IMR-90 (cell line): Measurements from ENCODE around the gene EDEM3. TPM values are rescaled to one million over a fixed set of nuclear protein-coding genes. Genes with fewer than 3 reads are reported as not detected.

Experiments
- ATAC-seq: fragments of 200-7000 bp; cut with Tn5 transposase; 2 replicates; pipeline ENCODE4 v1.9.1; 2020; ENCODE audit warnings: low read depth, mild to moderate bottlenecking, moderate library complexity
- BruUV-seq: library from RNA; stranded (reverse); fragments of 400-500 nt; replicated peaks from 2 replicates; lab custom pipeline; 2021; lab: Mats Ljungman, UMichigan
- CTCF ChIA-PET: fragments of 300-600 bp; formaldehyde crosslinking; extraction: SDS; loops from one replicate; lab custom pipeline; 2021; ENCODE audit warnings: antibody characterized with exemption; lab: Yijun Ruan, JAX
- POLR2A ChIA-PET: fragments of 300-600 bp; sonication (Branson Sonifier 250); formaldehyde crosslinking; loops from one replicate; lab custom pipeline; 2022; ENCODE audit warnings: antibody characterized with exemption; ENCODE audit not compliant: unreplicated experiment; lab: Charles Lee
- DNase-seq: peaks from one replicate; pipeline ENCODE4 v3.0.0; 2013
- H2AFZ ChIP-seq: replicated peaks from 2 replicates; pipeline ENCODE3; 2013; ENCODE audit warnings: low read length, mild to moderate bottlenecking; ENCODE audit not compliant: poor library complexity
- H2AK5ac ChIP-seq: 2 replicates; pipeline ENCODE4 v1.6.1; 2013; ENCODE audit warnings: low read depth, low read length, inconsistent platforms
- H2AK9ac ChIP-seq: replicated peaks from 2 replicates; pipeline ENCODE3; 2013; ENCODE audit warnings: mild to moderate bottlenecking, low read depth, low read length, moderate library complexity; ENCODE audit not compliant: poor library complexity
- H2BK120ac ChIP-seq: 2 replicates; pipeline ENCODE4 v1.6.1; 2013; ENCODE audit warnings: low read depth, low read length, inconsistent platforms
- H2BK15ac ChIP-seq: 3 replicates; pipeline ENCODE4 v1.6.1; 2013; ENCODE audit warnings: low read depth, low read length, inconsistent platforms
- H2BK20ac ChIP-seq: 2 replicates; pipeline ENCODE4 v1.6.1; 2013; ENCODE audit warnings: low read depth, mild to moderate bottlenecking, inconsistent platforms, low read length, moderate library complexity
- H2BK5ac ChIP-seq: 2 replicates; pipeline ENCODE4 v1.6.1; 2013; ENCODE audit warnings: mild to moderate bottlenecking, low read depth, low read length, inconsistent platforms; ENCODE audit not compliant: poor library complexity, severe bottlenecking
- H3K14ac ChIP-seq: replicated peaks from 2 replicates; pipeline ENCODE4 v1.6.1; 2013; ENCODE audit warnings: low read depth, low read length, inconsistent platforms
- H3K18ac ChIP-seq: 2 replicates; pipeline ENCODE4 v1.6.1; 2013; ENCODE audit warnings: low read depth, low read length, control low read depth
- H3K23ac ChIP-seq: 2 replicates; pipeline ENCODE4 v1.6.1; 2013; ENCODE audit warnings: low read depth, low read length, inconsistent platforms
- H3K27ac ChIP-seq: 2 replicates; pipeline ENCODE4 v1.5.1; 2013; ENCODE audit warnings: mild to moderate bottlenecking, control low read depth, low read length; ENCODE audit not compliant: insufficient read depth
- H3K27me3 ChIP-seq: 2 replicates; pipeline ENCODE4 v1.6.1; 2013; ENCODE audit warnings: low read length; ENCODE audit not compliant: control insufficient read depth, insufficient read depth
- H3K36me3 ChIP-seq: 2 replicates; pipeline ENCODE4 v1.6.1; 2013; ENCODE audit warnings: low read length, mixed read lengths; ENCODE audit not compliant: control insufficient read depth, insufficient read depth
- H3K4ac ChIP-seq: 2 replicates; pipeline ENCODE4 v1.6.1; 2013; ENCODE audit warnings: low read depth, low read length, inconsistent platforms
- H3K4me1 ChIP-seq: 2 replicates; pipeline ENCODE4 v1.6.1; 2013; ENCODE audit warnings: low read length, mixed read lengths; ENCODE audit not compliant: control insufficient read depth, insufficient read depth
- H3K4me2 ChIP-seq: 2 replicates; pipeline ENCODE4 v1.6.1; 2013; ENCODE audit warnings: low read depth, mild to moderate bottlenecking, control low read depth, low read length, moderate library complexity
- H3K4me3 ChIP-seq: 2 replicates; pipeline ENCODE4 v1.5.1; 2013; ENCODE audit warnings: low read depth, mild to moderate bottlenecking, control low read depth, low read length, moderate library complexity; ENCODE audit not compliant: insufficient read depth
- H3K56ac ChIP-seq: 2 replicates; pipeline ENCODE4 v1.6.1; 2013; ENCODE audit warnings: low read length, inconsistent platforms; ENCODE audit not compliant: insufficient read depth; ENCODE audit errors: extremely low read depth
- H3K79me1 ChIP-seq, 2 experiments: 2 replicates each; pipeline ENCODE4 v1.6.1; 2013; ENCODE audit warnings: low read length in 2 of 2, inconsistent platforms in 1 of 2, low read depth in 1 of 2
- H3K9ac ChIP-seq: 2 replicates; pipeline ENCODE4 v1.6.1; 2013; ENCODE audit warnings: low read depth, low read length, control low read depth
- H3K9me1 ChIP-seq: 2 replicates; pipeline ENCODE4 v1.6.1; 2013; ENCODE audit warnings: low read length, inconsistent platforms; ENCODE audit not compliant: insufficient read depth
- H3K9me3 ChIP-seq: 2 replicates; pipeline ENCODE4 v1.6.1; 2013; ENCODE audit warnings: low read length; ENCODE audit not compliant: control insufficient read depth, insufficient read depth
- H4K20me1 ChIP-seq: 2 replicates; pipeline ENCODE4 v1.6.1; 2013; ENCODE audit warnings: low read length, inconsistent platforms; ENCODE audit not compliant: insufficient read depth
- H4K5ac ChIP-seq: 2 replicates; pipeline ENCODE4 v1.6.1; 2013; ENCODE audit warnings: mild to moderate bottlenecking, low read depth, low read length, control low read depth
- H4K8ac ChIP-seq, 2 experiments: 2 replicates each; pipeline ENCODE4 v1.6.1; 2013; ENCODE audit warnings: low read depth in 2 of 2, low read length in 2 of 2, control low read depth in 1 of 2, inconsistent platforms in 1 of 2
- H4K91ac ChIP-seq: 2 replicates; pipeline ENCODE4 v1.6.1; 2013; ENCODE audit warnings: low read depth, low read length, inconsistent platforms; ENCODE audit not compliant: insufficient read depth
- CHD1 ChIP-seq: IDR thresholded peaks from 2 replicates; pipeline ENCODE4 v1.6.1; 2012; ENCODE audit warnings: low read depth, low read length, improper control_type of control experiment
- MAZ ChIP-seq: IDR thresholded peaks from 2 replicates; pipeline ENCODE4 v1.6.1; 2012; ENCODE audit warnings: low read depth, mild to moderate bottlenecking, low read length, improper control_type of control experiment, moderate library complexity, borderline replicate concordance
- RCOR1 ChIP-seq: IDR thresholded peaks from 2 replicates; pipeline ENCODE4 v1.6.1; 2012; ENCODE audit warnings: mild to moderate bottlenecking, low read length, improper control_type of control experiment; ENCODE audit not compliant: insufficient replicate concordance
- SMC3 ChIP-seq: fragments of 150-350 bp; IDR thresholded peaks from 2 replicates; pipeline ENCODE4 v1.6.1; 2016; ENCODE audit warnings: low read depth, mild to moderate bottlenecking, antibody characterized with exemption, low read length, moderate library complexity
- WGBS, 2 experiments: methylation state at CpG; one replicate each; pipeline versions ENCODE4 v1.1.5 to v1.1.7; 2013; ENCODE audit warnings: missing lambda C conversion rate in 2 of 2; ENCODE audit not compliant: insufficient read length in 1 of 2; ENCODE audit errors: extremely low coverage in 2 of 2; 5-methylcytosine and 5-hydroxymethylcytosine counted together
- dilution Hi-C: fragments of 300-500 bp; cut with HindIII; formaldehyde crosslinking; loops from one replicate; pipeline ENCODE4 v1.14.3; 2018; ENCODE audit warnings: low sequenced_read_pairs; ENCODE audit not compliant: unreplicated experiment
- in situ Hi-C: fragments of 300-500 bp; cut with MboI; formaldehyde crosslinking; loops from 3 replicates; pipeline ENCODE4 v1.14.3; 2019; ENCODE audit warnings: low sequenced_read_pairs, inconsistent platforms, mixed read lengths
- intact Hi-C: fragments of 100-400 bp; cut with micrococcal nuclease; formaldehyde crosslinking; loops from 2 replicates; pipeline ENCODE4 v1.10.0; 2022
- polyA plus RNA-seq, 3 experiments: library from polyadenylated mRNA; depleted of rRNA; stranded (reverse); fragments of >200 nt; gene quantifications; 2 replicates each; pipeline ENCODE4 v1.2.3, GENCODE V29; 2012; ENCODE audit warnings: low replicate concordance in 1 of 3
- total RNA-seq: library from RNA; depleted of rRNA; stranded (reverse); fragments of >200 nt; gene quantifications from 2 replicates; pipeline ENCODE4 v1.2.3, GENCODE V29; 2012
- TF ChIP-seq, protein P1 (sequence below): conservative IDR thresholded peaks from 2 replicates; pipeline ENCODE4 v1.5.1; 2012; ENCODE audit warnings: mild to moderate bottlenecking, low read depth, low read length, improper control_type of control experiment

The EDEM3 gene
- total and polyA plus RNA-seq, 2 of the 4 experiments (the other 2 are of a cell fraction), result 17.5 to 29.9 TPM

DNA sequence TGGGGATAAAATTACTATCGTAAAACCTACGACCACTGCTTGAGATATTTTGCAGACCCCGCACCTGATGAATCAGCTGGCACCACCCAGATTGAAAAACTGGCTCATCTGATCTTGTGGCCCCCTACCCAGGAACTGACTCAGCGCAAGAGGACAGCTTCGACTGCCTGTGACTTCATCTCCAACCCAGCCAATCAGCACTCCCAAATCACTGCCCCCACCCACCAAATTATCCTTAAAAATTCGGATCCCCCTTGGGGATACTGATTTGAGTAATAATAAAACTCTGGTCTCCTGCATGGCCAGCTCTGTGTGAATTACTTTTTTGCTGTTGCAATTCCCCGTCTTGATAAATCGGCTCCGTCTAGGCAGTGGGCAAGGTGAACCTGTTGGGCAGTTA, 81.4 kb downstream of the EDEM3 start:
- no peak overlapping the region for H3K14ac ChIP-seq
- no peaks in the 10 kb centered on the region for H3K79me1 ChIP-seq
- no peak for ATAC-seq
- no peak overlapping the region for H3K9ac ChIP-seq
- no peak overlapping the region for H2BK20ac ChIP-seq
- no TSS peak for BruUV-seq
- H4K20me1 ChIP-seq, result no peaks in the 10 kb centered on the region
- no peak overlapping the region for H2BK5ac ChIP-seq
- H4K8ac ChIP-seq, result no peak overlapping the region
- no peak overlapping the region for H3K4me2 ChIP-seq
- DNase-seq, result no peak
- H3K4me1 ChIP-seq, result no peaks in the 10 kb centered on the region
- 60% methylated on average over 1 of the region's 9 CpGs; no CpG with 5 or more reads in 1 of the 2 experiments for WGBS, 2 experiments
- dilution Hi-C loops, result no loop called here
- H2AK5ac ChIP-seq, result no peak overlapping the region
- POLR2A ChIA-PET, result no interaction called here
- no peak overlapping the region for H3K56ac ChIP-seq
- no peak overlapping the region for H3K18ac ChIP-seq
- H3K9me3 ChIP-seq, result no peaks in the 10 kb centered on the region
- H4K91ac ChIP-seq, result no peak overlapping the region
- intact Hi-C loops, result no loop called here
- H3K9me1 ChIP-seq, result no peaks in the 10 kb centered on the region
- H3K23ac ChIP-seq, result no peak overlapping the region
- no peak overlapping the region for H3K27ac ChIP-seq
- H4K5ac ChIP-seq, result no peak overlapping the region
- H2BK15ac ChIP-seq, result no peak overlapping the region
- no peaks in the 10 kb centered on the region for H3K36me3 ChIP-seq
- CTCF ChIA-PET, result interaction anchor here (2.0 kb wide), 1 partner anchor 9 kb away, joined by 5 read pairs; no protein-coding TSS in a partner anchor
- in situ Hi-C loops, result loop anchor here (25.0 kb wide), 1 partner anchor 1011 kb away; the partner anchor contains the start of gene APOBEC4
- H2AK9ac ChIP-seq, result no peak overlapping the region
- H2BK120ac ChIP-seq, result no peak overlapping the region
- no peak for TF ChIP-seq RCOR1
- no peak for TF ChIP-seq MAZ
- no peak for TF ChIP-seq SMC3
- TF ChIP-seq CHD1, result no peak
- TF ChIP-seq, protein P1, sequence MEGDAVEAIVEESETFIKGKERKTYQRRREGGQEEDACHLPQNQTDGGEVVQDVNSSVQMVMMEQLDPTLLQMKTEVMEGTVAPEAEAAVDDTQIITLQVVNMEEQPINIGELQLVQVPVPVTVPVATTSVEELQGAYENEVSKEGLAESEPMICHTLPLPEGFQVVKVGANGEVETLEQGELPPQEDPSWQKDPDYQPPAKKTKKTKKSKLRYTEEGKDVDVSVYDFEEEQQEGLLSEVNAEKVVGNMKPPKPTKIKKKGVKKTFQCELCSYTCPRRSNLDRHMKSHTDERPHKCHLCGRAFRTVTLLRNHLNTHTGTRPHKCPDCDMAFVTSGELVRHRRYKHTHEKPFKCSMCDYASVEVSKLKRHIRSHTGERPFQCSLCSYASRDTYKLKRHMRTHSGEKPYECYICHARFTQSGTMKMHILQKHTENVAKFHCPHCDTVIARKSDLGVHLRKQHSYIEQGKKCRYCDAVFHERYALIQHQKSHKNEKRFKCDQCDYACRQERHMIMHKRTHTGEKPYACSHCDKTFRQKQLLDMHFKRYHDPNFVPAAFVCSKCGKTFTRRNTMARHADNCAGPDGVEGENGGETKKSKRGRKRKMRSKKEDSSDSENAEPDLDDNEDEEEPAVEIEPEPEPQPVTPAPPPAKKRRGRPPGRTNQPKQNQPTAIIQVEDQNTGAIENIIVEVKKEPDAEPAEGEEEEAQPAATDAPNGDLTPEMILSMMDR, result no peak
- no peak overlapping the region for H2AFZ ChIP-seq
- H3K27me3 ChIP-seq, result peaks cover 11% of the 10 kb centered on the region
- no peak overlapping the region for H3K4me3 ChIP-seq
- no peak overlapping the region for H3K4ac ChIP-seq
